ENCODE results near the gene FES.

FES gene

DNA sequence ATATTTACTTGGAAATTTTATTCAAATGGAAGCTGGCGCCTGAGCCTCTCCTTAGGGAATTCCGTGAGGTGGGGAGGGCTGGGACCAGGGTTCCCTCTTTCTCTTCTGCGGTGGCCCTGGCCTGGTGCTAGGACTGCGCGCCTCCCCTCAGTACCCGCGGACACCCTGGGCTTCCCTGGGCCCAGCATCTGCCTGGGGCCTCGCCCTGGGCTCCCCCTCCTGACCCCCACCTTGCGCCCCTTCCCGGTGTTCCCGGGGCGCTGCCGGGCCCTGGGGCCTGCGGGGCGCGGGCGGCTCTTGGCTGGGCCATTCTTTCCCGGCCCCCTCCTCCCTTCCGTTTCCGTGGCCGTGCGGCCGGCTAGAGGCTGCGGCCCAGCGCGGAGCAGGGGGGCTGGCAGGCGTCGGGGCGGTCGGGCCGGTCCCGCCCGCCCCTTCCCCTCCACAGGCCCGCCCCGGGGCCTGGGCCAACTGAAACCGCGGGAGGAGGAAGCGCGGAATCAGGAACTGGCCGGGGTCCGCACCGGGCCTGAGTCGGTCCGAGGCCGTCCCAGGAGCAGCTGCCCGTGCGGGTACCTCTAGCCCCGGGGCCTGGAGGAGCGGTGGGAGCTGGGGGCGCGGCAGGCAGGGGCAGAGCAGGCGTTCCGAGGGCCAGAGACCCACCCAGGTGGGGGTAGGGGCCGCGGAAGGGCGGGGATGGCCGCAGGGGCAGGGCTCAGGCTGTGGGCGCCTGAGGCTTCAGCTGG is at the start of gene FES:
TSS of gene FES (plus strand) at position 529 of the 743 bp plus-strand sequence. CDS start 542 bp downstream, outside the sequence.
- H3K4me1 ChIP-seq (ENCODE audit: control insufficient read depth, insufficient read depth, low read length), result peaks cover 4% of the 10 kb centered on the region
- peak within 1 kb of the TSS; percentile 82 for H3K9ac ChIP-seq (ENCODE audit: low read length)
- peak within 1 kb of the TSS; percentile 80 for H3K4me3 ChIP-seq (ENCODE audit: low read length)
- no peaks in the 10 kb centered on the region for H3K27me3 ChIP-seq (ENCODE audit: control insufficient read depth, insufficient read depth, low read length)
- H3K36me3 ChIP-seq (ENCODE audit: control insufficient read depth, insufficient read depth, low read length), result peaks cover 24% of the 10 kb centered on the region
- H3K27ac ChIP-seq (ENCODE audit: low read depth, low read length), result peak within 1 kb of the TSS; percentile 92

DNA sequence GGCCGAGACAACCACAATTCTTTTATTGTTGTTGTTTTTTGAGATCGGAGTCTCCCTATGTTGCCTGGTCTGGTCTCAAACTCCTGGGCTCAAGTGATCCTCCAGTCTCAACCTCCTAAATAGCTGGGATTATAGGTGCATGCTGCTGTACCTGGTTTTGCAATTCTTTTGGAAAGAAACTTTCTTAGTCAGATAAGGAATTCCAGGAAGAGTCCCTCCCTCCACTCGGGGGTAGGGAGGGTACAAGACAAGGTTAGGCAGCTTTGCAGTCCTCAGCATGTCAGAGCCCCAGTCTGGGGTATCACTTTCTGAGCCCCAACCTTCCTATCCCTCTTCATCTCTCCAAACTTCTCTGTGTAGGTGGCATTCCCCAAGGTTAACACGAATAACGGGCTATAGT is 49.7 kb upstream of the FES start:
- Histone ChIP-seq H3K27ac (ENCODE audit: low read depth, low read length) (no peak overlapping the region), H3K9ac (ENCODE audit: low read length) (no peak overlapping the region), H3K27me3 (ENCODE audit: control insufficient read depth, insufficient read depth, low read length) (no peaks in the 10 kb centered on the region), H3K4me3 (ENCODE audit: low read length) (no peak overlapping the region), H3K4me1 (ENCODE audit: control insufficient read depth, insufficient read depth, low read length) (no peaks in the 10 kb centered on the region), H3K36me3 (ENCODE audit: control insufficient read depth, insufficient read depth, low read length) (no peaks in the 10 kb centered on the region)

GRCh38 chr15:90836296-90836871 is 47.9 kb upstream of the FES start:
- no peak overlapping the region for H3K4me3 ChIP-seq (ENCODE audit: low read length)
- H3K36me3 ChIP-seq (ENCODE audit: control insufficient read depth, insufficient read depth, low read length), result no peaks in the 10 kb centered on the region
- H3K9ac ChIP-seq (ENCODE audit: low read length), result no peak overlapping the region
- no peak overlapping the region for H3K27ac ChIP-seq (ENCODE audit: low read depth, low read length)
- no peaks in the 10 kb centered on the region for H3K27me3 ChIP-seq (ENCODE audit: control insufficient read depth, insufficient read depth, low read length)
- no peaks in the 10 kb centered on the region for H3K4me1 ChIP-seq (ENCODE audit: control insufficient read depth, insufficient read depth, low read length)

DNA sequence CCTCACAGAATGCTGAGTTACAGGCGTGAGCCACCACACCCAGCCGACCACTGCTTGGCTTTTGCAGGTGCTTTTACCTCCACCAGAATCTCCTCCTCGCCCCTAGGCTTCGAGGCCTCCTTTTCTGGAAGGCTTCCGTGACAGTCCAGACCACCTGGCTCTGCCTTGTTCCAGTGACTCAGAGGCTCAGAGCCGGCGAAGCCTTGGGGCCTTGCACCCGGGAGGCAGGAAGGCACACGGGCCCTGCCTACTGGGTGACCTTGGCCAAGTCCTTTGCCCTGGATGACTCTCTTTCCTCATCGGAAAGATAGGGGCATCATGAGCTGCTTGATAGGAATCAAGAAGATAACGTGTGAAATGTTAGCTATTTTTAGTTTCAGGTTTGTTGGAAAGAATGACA is 47.2 kb upstream of the FES start:
- Histone ChIP-seq H3K27ac (ENCODE audit: low read depth, low read length) (no peak overlapping the region), H3K4me1 (ENCODE audit: control insufficient read depth, insufficient read depth, low read length) (no peaks in the 10 kb centered on the region), H3K9ac (ENCODE audit: low read length) (no peak overlapping the region), H3K27me3 (ENCODE audit: control insufficient read depth, insufficient read depth, low read length) (no peaks in the 10 kb centered on the region), H3K36me3 (ENCODE audit: control insufficient read depth, insufficient read depth, low read length) (no peaks in the 10 kb centered on the region), H3K4me3 (ENCODE audit: low read length) (no peak overlapping the region)

DNA sequence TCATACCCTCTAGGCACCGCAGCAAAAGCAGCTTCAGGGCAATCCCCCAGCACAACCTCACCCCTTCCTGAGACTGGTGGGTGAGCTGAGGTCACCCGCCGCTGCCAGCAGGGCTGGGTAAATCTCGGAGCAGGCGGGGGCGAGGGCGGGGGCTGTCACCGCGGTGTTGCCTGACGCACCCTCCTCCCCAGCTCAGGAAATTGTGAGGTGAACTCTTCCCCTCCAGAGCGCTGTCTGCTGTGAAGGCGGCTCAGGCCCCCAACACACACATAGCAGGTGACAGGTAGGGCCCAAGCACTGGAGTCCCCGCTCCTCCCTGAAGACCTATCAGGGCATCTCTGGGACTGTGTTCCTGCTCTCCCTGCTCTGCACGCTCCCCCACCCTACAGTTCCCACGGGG is 46.2 kb upstream of the FES start:
- H3K4me1 ChIP-seq (ENCODE audit: control insufficient read depth, insufficient read depth, low read length), result no peaks in the 10 kb centered on the region
- H3K9ac ChIP-seq (ENCODE audit: low read length), result no peak overlapping the region
- no peaks in the 10 kb centered on the region for H3K27me3 ChIP-seq (ENCODE audit: control insufficient read depth, insufficient read depth, low read length)
- H3K27ac ChIP-seq (ENCODE audit: low read depth, low read length), result no peak overlapping the region
- no peak overlapping the region for H3K4me3 ChIP-seq (ENCODE audit: low read length)
- no peaks in the 10 kb centered on the region for H3K36me3 ChIP-seq (ENCODE audit: control insufficient read depth, insufficient read depth, low read length)

- no peak overlapping the region for H3K4me3 ChIP-seq (ENCODE audit: low read length)
- no peaks in the 10 kb centered on the region for H3K27me3 ChIP-seq (ENCODE audit: control insufficient read depth, insufficient read depth, low read length)
- no peaks in the 10 kb centered on the region for H3K36me3 ChIP-seq (ENCODE audit: control insufficient read depth, insufficient read depth, low read length)
- H3K27ac ChIP-seq (ENCODE audit: low read depth, low read length), result no peak overlapping the region
- H3K9ac ChIP-seq (ENCODE audit: low read length), result no peak overlapping the region
- H3K4me1 ChIP-seq (ENCODE audit: control insufficient read depth, insufficient read depth, low read length), result no peaks in the 10 kb centered on the region
These were observed 45.8 kb upstream of the FES start for GRCh38 chr15:90838544-90838943.

DNA sequence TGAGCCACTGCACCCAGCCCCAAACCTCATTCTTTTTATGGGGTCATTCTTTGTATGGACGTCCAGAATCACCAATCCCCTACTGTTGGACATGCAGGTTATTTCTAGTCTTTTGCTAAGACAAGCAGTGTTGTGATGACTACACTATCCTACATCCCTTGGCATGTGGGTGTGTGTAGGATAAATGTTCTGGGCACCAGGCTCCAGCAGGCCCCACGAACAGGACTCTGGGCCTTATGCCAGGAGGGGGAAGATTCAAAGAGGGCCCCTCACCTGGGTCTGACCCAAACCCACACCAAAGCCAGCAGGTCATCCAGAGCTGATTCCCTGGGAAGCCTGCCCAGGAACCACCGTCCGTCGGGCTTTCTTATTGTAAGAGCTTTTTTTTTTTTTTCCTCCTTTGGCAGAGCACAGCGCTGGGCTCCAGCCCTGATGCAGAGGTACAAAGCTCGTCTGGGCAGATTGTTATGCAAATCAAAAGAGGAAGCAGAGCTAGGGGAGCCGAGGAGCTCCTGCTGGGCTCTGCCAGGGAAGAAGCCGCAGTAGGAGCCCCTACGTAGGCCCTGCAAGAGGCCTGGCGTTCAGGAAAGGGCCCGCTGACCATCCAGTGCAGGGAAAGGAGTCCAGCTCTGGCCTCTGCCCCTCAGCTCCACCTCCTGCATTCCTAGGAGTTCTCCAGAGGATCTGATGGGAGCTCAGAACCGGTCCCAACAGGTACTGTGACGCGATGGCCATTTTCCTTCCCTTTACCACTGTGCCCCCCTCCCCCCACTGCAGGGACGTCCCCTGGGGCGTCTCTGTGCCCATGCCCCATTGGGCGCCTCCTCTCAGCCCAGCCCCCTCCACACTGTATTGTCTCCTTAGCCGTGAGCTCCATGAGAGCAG is 44.9 kb upstream of the FES start:
- Histone ChIP-seq H3K27ac (ENCODE audit: low read depth, low read length) (no peak overlapping the region), H3K9ac (ENCODE audit: low read length) (no peak overlapping the region), H3K4me3 (ENCODE audit: low read length) (peak overlapping the region; percentile 43), H3K36me3 (ENCODE audit: control insufficient read depth, insufficient read depth, low read length) (no peaks in the 10 kb centered on the region), H3K27me3 (ENCODE audit: control insufficient read depth, insufficient read depth, low read length) (no peaks in the 10 kb centered on the region), H3K4me1 (ENCODE audit: control insufficient read depth, insufficient read depth, low read length) (no peaks in the 10 kb centered on the region)

DNA sequence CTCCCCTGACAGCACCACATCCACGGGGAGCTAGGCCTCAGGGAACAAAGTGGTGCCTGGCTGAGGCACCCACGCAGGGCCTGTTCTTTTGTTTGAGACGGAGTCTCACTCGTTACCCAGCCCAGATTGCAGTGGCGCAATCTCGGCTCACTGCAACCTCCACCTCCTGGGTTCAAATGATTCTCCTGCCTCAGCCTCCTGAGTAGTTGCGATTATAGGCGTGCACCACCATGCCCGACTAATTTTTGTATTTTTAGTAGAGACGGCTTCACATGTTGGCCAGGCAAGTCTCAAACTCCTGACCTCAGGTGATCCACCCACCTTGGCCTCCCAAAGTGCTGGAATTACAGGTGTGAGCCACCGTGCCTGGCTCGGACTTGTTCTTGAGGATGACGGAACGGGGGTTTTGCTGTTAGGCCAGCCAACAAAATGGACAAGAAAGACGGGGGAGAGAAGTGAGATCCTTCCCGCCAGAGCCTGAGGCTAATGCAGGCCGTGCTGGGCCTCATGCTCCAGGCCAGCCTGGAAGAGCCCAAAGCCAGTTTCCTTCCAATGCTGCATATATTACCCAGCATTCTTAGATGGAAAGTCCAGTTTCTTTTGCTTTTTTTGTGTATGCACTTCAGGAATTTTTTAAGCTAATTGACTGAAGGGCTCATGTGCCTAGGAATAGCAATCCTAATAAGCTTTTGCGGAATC is 44.0 kb upstream of the FES start:
- Histone ChIP-seq H3K4me3 (ENCODE audit: low read length) (peak overlapping the region; percentile 43), H3K9ac (ENCODE audit: low read length) (no peak overlapping the region), H3K4me1 (ENCODE audit: control insufficient read depth, insufficient read depth, low read length) (no peaks in the 10 kb centered on the region), H3K36me3 (ENCODE audit: control insufficient read depth, insufficient read depth, low read length) (no peaks in the 10 kb centered on the region), H3K27ac (ENCODE audit: low read depth, low read length) (no peak overlapping the region), H3K27me3 (ENCODE audit: control insufficient read depth, insufficient read depth, low read length) (no peaks in the 10 kb centered on the region)

DNA sequence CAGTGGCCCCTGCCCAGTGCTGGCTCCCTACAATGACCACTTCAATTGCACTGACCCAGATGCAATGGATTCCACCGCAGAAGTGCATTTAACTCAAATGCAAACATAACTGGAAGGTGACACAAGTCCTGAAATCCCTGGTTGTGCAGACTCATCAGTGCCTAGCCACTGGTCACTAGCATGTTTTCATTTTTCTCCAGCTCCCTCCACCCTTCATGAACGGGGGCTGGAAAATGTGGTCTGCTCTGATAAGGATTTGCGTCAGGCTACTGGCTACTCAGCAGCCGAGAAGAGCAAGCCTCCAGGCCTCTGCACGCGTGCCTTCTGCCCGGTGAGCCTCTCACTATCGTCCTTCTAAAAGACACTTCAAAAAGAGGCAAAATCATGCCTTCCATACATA is 43.4 kb upstream of the FES start:
- no peak overlapping the region for H3K27ac ChIP-seq (ENCODE audit: low read depth, low read length)

GRCh38 chr15:90844696-90845095 is 39.6 kb upstream of the FES start:
- Histone ChIP-seq H3K27ac (ENCODE audit: low read depth, low read length) (no peak overlapping the region), H3K36me3 (ENCODE audit: control insufficient read depth, insufficient read depth, low read length) (no peaks in the 10 kb centered on the region), H3K27me3 (ENCODE audit: control insufficient read depth, insufficient read depth, low read length) (no peaks in the 10 kb centered on the region), H3K9ac (ENCODE audit: low read length) (no peak overlapping the region), H3K4me3 (ENCODE audit: low read length) (no peak overlapping the region), H3K4me1 (ENCODE audit: control insufficient read depth, insufficient read depth, low read length) (no peaks in the 10 kb centered on the region)

More for the DNA sequence above, 43.4 kb upstream of the FES start:
- no peak overlapping the region for H3K9ac ChIP-seq (ENCODE audit: low read length)
- H3K27me3 ChIP-seq (ENCODE audit: control insufficient read depth, insufficient read depth, low read length), result no peaks in the 10 kb centered on the region
- H3K4me1 ChIP-seq (ENCODE audit: control insufficient read depth, insufficient read depth, low read length), result no peaks in the 10 kb centered on the region
- H3K4me3 ChIP-seq (ENCODE audit: low read length), result no peak overlapping the region
- no peaks in the 10 kb centered on the region for H3K36me3 ChIP-seq (ENCODE audit: control insufficient read depth, insufficient read depth, low read length)

DNA sequence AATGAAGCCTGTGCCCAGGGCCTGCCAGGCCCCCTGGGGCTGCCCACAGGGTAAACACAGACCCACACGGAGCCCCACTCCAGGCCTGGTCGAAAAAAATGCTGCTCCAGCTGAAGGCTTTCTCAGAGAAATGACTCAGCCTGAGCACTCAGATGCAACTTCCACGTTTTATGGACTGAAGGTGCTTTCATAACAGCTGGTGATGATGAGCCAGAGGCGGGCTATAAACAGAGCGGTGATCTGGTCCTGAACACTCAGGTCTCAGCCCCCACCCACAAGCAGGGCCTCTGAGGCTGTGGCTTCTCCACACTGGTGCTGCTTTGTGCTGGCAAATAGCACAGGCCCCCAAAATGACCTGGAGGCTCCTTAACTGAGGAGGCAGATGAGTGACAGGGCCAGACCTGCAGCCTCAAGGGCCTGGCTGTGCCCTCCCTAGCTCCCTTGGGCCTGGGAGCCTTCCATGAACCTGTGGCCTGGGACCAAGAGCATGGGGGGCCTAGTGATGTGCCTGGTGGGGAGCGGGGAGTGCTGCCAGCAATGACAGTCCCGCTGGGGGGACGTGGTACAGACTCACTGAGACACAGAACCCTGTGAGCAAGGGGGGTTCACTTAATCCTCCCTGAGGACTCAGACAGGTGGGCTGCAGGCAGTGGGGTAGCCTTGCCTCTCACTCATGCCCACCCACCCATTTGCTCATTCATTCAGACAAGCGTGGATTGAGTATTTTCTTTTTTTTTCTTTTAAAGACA is 38.9 kb upstream of the FES start:
- no peak overlapping the region for H3K27ac ChIP-seq (ENCODE audit: low read depth, low read length)
- no peaks in the 10 kb centered on the region for H3K36me3 ChIP-seq (ENCODE audit: control insufficient read depth, insufficient read depth, low read length)
- no peak overlapping the region for H3K9ac ChIP-seq (ENCODE audit: low read length)
- no peaks in the 10 kb centered on the region for H3K4me1 ChIP-seq (ENCODE audit: control insufficient read depth, insufficient read depth, low read length)
- no peak overlapping the region for H3K4me3 ChIP-seq (ENCODE audit: low read length)
- no peaks in the 10 kb centered on the region for H3K27me3 ChIP-seq (ENCODE audit: control insufficient read depth, insufficient read depth, low read length)
